H9 (cell line): ENCODE results near the gene POC1B. TPM values are rescaled to one million over a fixed set of nuclear protein-coding genes. Genes with fewer than 3 reads are reported as not detected.

Experiments
- DNase-seq: peaks from one replicate; pipeline ENCODE4 v3.0.0-alpha.2; 2017
- H2AFZ ChIP-seq: one replicate; pipeline ENCODE4 v1.6.1; 2013; ENCODE audit warnings: mild to moderate bottlenecking, low read length, control low read depth, moderate library complexity
- H2AK5ac ChIP-seq: 2 replicates; pipeline ENCODE4 v1.6.1; 2013; ENCODE audit warnings: low read length, control low read depth, mixed read lengths; ENCODE audit not compliant: insufficient read length
- H2BK120ac ChIP-seq: one replicate; pipeline ENCODE4 v1.6.1; 2013; ENCODE audit warnings: low read depth, mild to moderate bottlenecking, low read length, control low read depth, inconsistent platforms; ENCODE audit not compliant: poor library complexity, severe bottlenecking
- H2BK12ac ChIP-seq: 2 replicates; pipeline ENCODE4 v1.6.1; 2013; ENCODE audit warnings: low read length, control low read depth, mixed read lengths, low read depth; ENCODE audit not compliant: insufficient read length
- H2BK15ac ChIP-seq: 2 replicates; pipeline ENCODE4 v1.6.1; 2013; ENCODE audit warnings: low read depth, low read length, control low read depth
- H2BK20ac ChIP-seq: one replicate; pipeline ENCODE4 v1.6.1; 2013; ENCODE audit warnings: low read depth, mild to moderate bottlenecking, low read length, control low read depth, inconsistent platforms; ENCODE audit not compliant: poor library complexity, severe bottlenecking
- H2BK5ac ChIP-seq: 2 replicates; pipeline ENCODE4 v1.6.1; 2013; ENCODE audit warnings: low read length, control low read depth, mixed read lengths; ENCODE audit not compliant: insufficient read length
- H3K14ac ChIP-seq: 2 replicates; pipeline ENCODE4 v1.6.1; 2013; ENCODE audit warnings: low read length, control low read depth; ENCODE audit not compliant: insufficient read depth
- H3K18ac ChIP-seq: 2 replicates; pipeline ENCODE4 v1.6.1; 2013; ENCODE audit warnings: low read depth, mild to moderate bottlenecking, mixed read lengths, low read length, control low read depth; ENCODE audit not compliant: insufficient read length
- H3K23ac ChIP-seq: 2 replicates; pipeline ENCODE4 v1.6.1; 2013; ENCODE audit warnings: low read length, control low read depth, mixed read lengths, low read depth; ENCODE audit not compliant: insufficient read length
- H3K23me2 ChIP-seq: 2 replicates; pipeline ENCODE4 v1.6.1; 2013; ENCODE audit warnings: low read depth, mild to moderate bottlenecking, mixed read lengths, low read length, control low read depth; ENCODE audit not compliant: insufficient read length, poor library complexity, severe bottlenecking
- H3K27ac ChIP-seq: 2 replicates; pipeline ENCODE4 v1.5.1; 2013; ENCODE audit warnings: low read length, control low read depth, mixed read lengths, low read depth; ENCODE audit not compliant: insufficient read length
- H3K27me3 ChIP-seq: 2 replicates; pipeline ENCODE4 v1.6.1; 2013; ENCODE audit warnings: low read length, control low read depth, inconsistent platforms; ENCODE audit not compliant: insufficient read depth
- H3K4ac ChIP-seq: 2 replicates; pipeline ENCODE4 v1.6.1; 2013; ENCODE audit warnings: low read depth, mild to moderate bottlenecking, control low read depth, inconsistent platforms, low read length, moderate library complexity
- H3K4me1 ChIP-seq: 2 replicates; pipeline ENCODE4 v1.6.1; 2013; ENCODE audit warnings: low read length, control low read depth, inconsistent platforms; ENCODE audit not compliant: insufficient read depth
- H3K4me2 ChIP-seq: 2 replicates; pipeline ENCODE4 v1.6.1; 2013; ENCODE audit warnings: low read length, control low read depth, mixed read lengths; ENCODE audit not compliant: insufficient read length, insufficient read depth
- H3K56ac ChIP-seq: 2 replicates; pipeline ENCODE4 v1.6.1; 2013; ENCODE audit warnings: low read depth, mild to moderate bottlenecking, mixed read lengths, low read length, control low read depth; ENCODE audit not compliant: insufficient read length
- H3K79me1 ChIP-seq: 2 replicates; pipeline ENCODE4 v1.6.1; 2013; ENCODE audit warnings: low read depth, mild to moderate bottlenecking, moderate library complexity, low read length, control low read depth, inconsistent platforms; ENCODE audit not compliant: insufficient read depth, poor library complexity, severe bottlenecking
- H3K79me2 ChIP-seq: 2 replicates; pipeline ENCODE4 v1.6.1; 2013; ENCODE audit warnings: low read length, control low read depth, inconsistent platforms; ENCODE audit not compliant: insufficient read depth
- H3K9ac ChIP-seq: 2 replicates; pipeline ENCODE4 v1.6.1; 2013; ENCODE audit warnings: low read length, control low read depth, mixed read lengths; ENCODE audit not compliant: insufficient read length; ENCODE audit errors: extremely low read depth
- H3K9me3 ChIP-seq: one replicate; pipeline ENCODE4 v1.6.1; 2013; ENCODE audit warnings: low read depth, low read length, inconsistent platforms; ENCODE audit not compliant: control insufficient read depth
- H3T11ph ChIP-seq: one replicate; pipeline ENCODE4 v1.6.1; 2013; ENCODE audit warnings: mild to moderate bottlenecking, low read length, control low read depth, inconsistent platforms
- H4K20me1 ChIP-seq: one replicate; pipeline ENCODE4 v1.6.1; 2013; ENCODE audit not compliant: control insufficient read depth, insufficient read length, insufficient read depth
- H4K5ac ChIP-seq: 2 replicates; pipeline ENCODE4 v1.6.1; 2013; ENCODE audit warnings: low read depth, mild to moderate bottlenecking, mixed read lengths, low read length, control low read depth; ENCODE audit not compliant: insufficient read length
- H4K8ac ChIP-seq: replicated peaks from 2 replicates; pipeline ENCODE4 v1.6.1; 2013; ENCODE audit warnings: low read length, control low read depth, mixed read lengths, low read depth; ENCODE audit not compliant: insufficient read length
- H4K91ac ChIP-seq: 2 replicates; pipeline ENCODE4 v1.6.1; 2013; ENCODE audit warnings: low read depth, mild to moderate bottlenecking, moderate library complexity, mixed read lengths, low read length, control low read depth; ENCODE audit not compliant: insufficient read length
- H3K27ac Mint-ChIP-seq, 3 experiments: 2 replicates in 2 of 3; 3 replicates in 1 of 3; pipeline ENCODE4 v1.8.0; 2020 to 2021; ENCODE audit warnings: mixed read lengths in 3 of 3, mild to moderate bottlenecking in 1 of 3, moderate library complexity in 1 of 3
- H3K27me3 Mint-ChIP-seq: 2 replicates; pipeline ENCODE4 v1.8.0; 2021; ENCODE audit warnings: low read depth, mild to moderate bottlenecking, moderate library complexity, mixed read lengths
- H3K36me3 Mint-ChIP-seq, 3 experiments: 2 replicates in 2 of 3; 3 replicates in 1 of 3; pipeline ENCODE4 v1.8.0; 2020 to 2021; ENCODE audit warnings: low read depth in 3 of 3, mixed read lengths in 3 of 3; ENCODE audit not compliant: insufficient read depth in 1 of 3
- H3K4me1 Mint-ChIP-seq, 2 experiments: 2 replicates each; pipeline ENCODE4 v1.8.0; 2020; ENCODE audit warnings: mixed read lengths in 2 of 2
- H3K4me3 Mint-ChIP-seq, 2 experiments: 2 replicates in 1 of 2; 3 replicates in 1 of 2; pipeline ENCODE4 v1.8.0; 2020 to 2021; ENCODE audit warnings: mild to moderate bottlenecking in 2 of 2, mixed read lengths in 2 of 2, moderate library complexity in 1 of 2
- H3K9me3 Mint-ChIP-seq, 2 experiments: 2 replicates in 1 of 2; 3 replicates in 1 of 2; pipeline ENCODE4 v1.8.0; 2020; ENCODE audit warnings: mild to moderate bottlenecking in 2 of 2, mixed read lengths in 2 of 2, moderate library complexity in 1 of 2
- WGBS: extraction: QIAGEN DNeasy Blood & Tissue Kit; methylation state at CpG from one replicate; pipeline ENCODE4 v1.1.7; 2013; ENCODE audit warnings: missing lambda C conversion rate, low lambda C conversion rate, mixed read lengths; ENCODE audit not compliant: insufficient read length; ENCODE audit errors: extremely low coverage; 5-methylcytosine and 5-hydroxymethylcytosine counted together
- total RNA-seq: library from RNA; stranded (reverse); gene quantifications from 2 replicates; pipeline ENCODE4 v1.2.1, GENCODE V29; 2021
- TF ChIP-seq, protein P1 (sequence below): fragments of 200-600 bp; sonication (generic); conservative IDR thresholded peaks from 3 replicates; pipeline ENCODE4 v1.8.0; 2021; ENCODE audit warnings: antibody characterized with exemption, mild to moderate bottlenecking

Gene POC1B
- total RNA-seq, 1 experiment from 2014 or later: 12.5 TPM

DNA sequence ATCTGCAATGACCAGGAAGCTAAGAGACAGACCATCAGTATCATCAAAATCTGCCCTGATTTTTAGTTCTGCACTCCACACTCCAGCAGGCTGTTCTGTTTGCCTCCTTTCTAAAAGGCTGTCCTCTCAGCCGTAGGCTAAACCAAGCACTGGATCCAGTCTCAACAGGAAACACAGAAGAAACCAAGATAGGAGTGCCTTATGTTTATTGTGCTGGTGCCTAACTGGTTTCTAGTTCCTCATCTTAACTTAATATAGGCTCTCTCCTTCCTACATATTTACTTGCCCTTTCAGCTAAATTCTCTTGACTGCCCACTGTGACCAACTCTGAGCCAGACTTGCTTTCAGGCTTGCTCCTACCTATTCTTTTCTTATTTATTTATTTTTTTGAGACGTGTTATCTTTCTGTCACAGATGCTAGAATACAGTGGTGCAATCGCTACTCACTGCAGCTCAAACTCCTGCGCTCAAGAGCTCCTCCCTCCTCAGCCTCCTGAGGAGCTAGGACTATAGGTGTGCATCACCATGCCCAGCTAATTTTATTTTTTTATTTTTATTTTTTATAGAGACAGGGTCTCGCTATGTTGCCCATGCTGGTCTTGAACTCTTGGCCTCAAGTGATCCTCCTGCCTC lies 32.1 kb downstream of the POC1B start:
- no peak overlapping the region for H3K23ac ChIP-seq
- no peaks in the 10 kb centered on the region for H4K20me1 ChIP-seq
- H3T11ph ChIP-seq: no peak overlapping the region
- no peak overlapping the region for H2AK5ac ChIP-seq
- no peaks in the 10 kb centered on the region for H3K9me3 ChIP-seq
- no peak for DNase-seq
- H3K4ac ChIP-seq: no peak overlapping the region
- H3K23me2 ChIP-seq: no peaks in the 10 kb centered on the region
- H3K27ac ChIP-seq: no peak overlapping the region
- H3K56ac ChIP-seq: no peak overlapping the region
- H2AFZ ChIP-seq: no peak overlapping the region
- TF ChIP-seq, protein P1, sequence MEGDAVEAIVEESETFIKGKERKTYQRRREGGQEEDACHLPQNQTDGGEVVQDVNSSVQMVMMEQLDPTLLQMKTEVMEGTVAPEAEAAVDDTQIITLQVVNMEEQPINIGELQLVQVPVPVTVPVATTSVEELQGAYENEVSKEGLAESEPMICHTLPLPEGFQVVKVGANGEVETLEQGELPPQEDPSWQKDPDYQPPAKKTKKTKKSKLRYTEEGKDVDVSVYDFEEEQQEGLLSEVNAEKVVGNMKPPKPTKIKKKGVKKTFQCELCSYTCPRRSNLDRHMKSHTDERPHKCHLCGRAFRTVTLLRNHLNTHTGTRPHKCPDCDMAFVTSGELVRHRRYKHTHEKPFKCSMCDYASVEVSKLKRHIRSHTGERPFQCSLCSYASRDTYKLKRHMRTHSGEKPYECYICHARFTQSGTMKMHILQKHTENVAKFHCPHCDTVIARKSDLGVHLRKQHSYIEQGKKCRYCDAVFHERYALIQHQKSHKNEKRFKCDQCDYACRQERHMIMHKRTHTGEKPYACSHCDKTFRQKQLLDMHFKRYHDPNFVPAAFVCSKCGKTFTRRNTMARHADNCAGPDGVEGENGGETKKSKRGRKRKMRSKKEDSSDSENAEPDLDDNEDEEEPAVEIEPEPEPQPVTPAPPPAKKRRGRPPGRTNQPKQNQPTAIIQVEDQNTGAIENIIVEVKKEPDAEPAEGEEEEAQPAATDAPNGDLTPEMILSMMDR: no peak
- peaks cover 3 to 6% (median 4%) of the 10 kb centered on the region in 3 experiments; a peak in 5 of 7 replicates for H3K36me3 Mint-ChIP-seq
- no CpG with 5 or more reads among the region's 5 CpGs for WGBS
- H2BK5ac ChIP-seq: no peak overlapping the region
- H4K5ac ChIP-seq: no peak overlapping the region
- H3K14ac ChIP-seq: no peak overlapping the region
- no peak overlapping the region for H3K27ac Mint-ChIP-seq
- H3K9ac ChIP-seq: no peak overlapping the region
- H3K4me2 ChIP-seq: no peak overlapping the region
- no peak overlapping the region for H4K91ac ChIP-seq
- H2BK15ac ChIP-seq: no peak overlapping the region
- H3K9me3 Mint-ChIP-seq: 0 out of 5 replicates have a peak, but pooled peaks cover 0 to 3% of the 10 kb centered on the region in 2 experiments
- H4K8ac ChIP-seq: no peak overlapping the region
- no peak overlapping the region for H2BK20ac ChIP-seq
- H3K79me2 ChIP-seq: no peaks in the 10 kb centered on the region
- H2BK120ac ChIP-seq: no peak overlapping the region
- H3K79me1 ChIP-seq: no peaks in the 10 kb centered on the region
- H3K4me1 ChIP-seq: no peaks in the 10 kb centered on the region
- H3K27me3 ChIP-seq: no peaks in the 10 kb centered on the region
- H3K27me3 Mint-ChIP-seq: no peaks in the 10 kb centered on the region
- no peak overlapping the region for H2BK12ac ChIP-seq
- no peak overlapping the region for H3K18ac ChIP-seq
- peaks cover 6 to 8% of the 10 kb centered on the region in 2 experiments; a peak in 3 of 4 replicates for H3K4me1 Mint-ChIP-seq
- H3K4me3 Mint-ChIP-seq: no peak overlapping the region
